ENCODE results near the gene ACTR6.

Gene ACTR6

GRCh38 chr12:100248886-100249285 is 48.3 kb downstream of the ACTR6 start:
- TF ChIP-seq EZH2phosphoT487 (IDR thresholded peaks at IDR 0.05; ENCODE audit: borderline replicate concordance) (no peak), CTCF (conservative IDR thresholded peaks at IDR 0.05; ENCODE audit: low read length) (no peak)
- Histone ChIP-seq H3K27me3 (ENCODE audit: insufficient read depth, low read length, poor library complexity, severe bottlenecking) (no peaks in the 10 kb centered on the region), H3K9me3 (ENCODE audit: insufficient read depth, low read depth, low read length) (no peaks in the 10 kb centered on the region), H3K9me2 (replicated peaks; ENCODE audit: low read depth, low read length) (no peaks in the 10 kb centered on the region), H3K9ac (ENCODE audit: low read depth, low read length, poor library complexity, severe bottlenecking) (no peak overlapping the region), H3K79me2 (ENCODE audit: insufficient read depth, low read length) (no peaks in the 10 kb centered on the region), H3K4me2 (ENCODE audit: low read depth, low read length, poor library complexity, severe bottlenecking) (no peak overlapping the region), H3F3A (ENCODE audit: low read depth) (no peaks in the 10 kb centered on the region), H3K36me3 (ENCODE audit: insufficient read depth, low read length) (no peaks in the 10 kb centered on the region), H2AFZ (ENCODE audit: low read length) (no peak overlapping the region), H3K4me1 (ENCODE audit: insufficient read depth, low read length, poor library complexity, severe bottlenecking) (no peaks in the 10 kb centered on the region), H3K4me3 (ENCODE audit: low read length, poor library complexity, severe bottlenecking) (no peak overlapping the region), H4K20me1 (ENCODE audit: insufficient read depth, low read length, poor library complexity, severe bottlenecking) (no peaks in the 10 kb centered on the region)

- Histone ChIP-seq H3K4me3 (ENCODE audit: low read length, poor library complexity, severe bottlenecking) (no peak overlapping the region), H3K4me1 (ENCODE audit: insufficient read depth, low read length, poor library complexity, severe bottlenecking) (no peaks in the 10 kb centered on the region), H3K27me3 (ENCODE audit: insufficient read depth, low read length, poor library complexity, severe bottlenecking) (no peaks in the 10 kb centered on the region), H3K9me2 (replicated peaks; ENCODE audit: low read depth, low read length) (no peaks in the 10 kb centered on the region), H2AFZ (ENCODE audit: low read length) (no peak overlapping the region), H3K9me3 (ENCODE audit: insufficient read depth, low read depth, low read length) (no peaks in the 10 kb centered on the region), H3K9ac (ENCODE audit: low read depth, low read length, poor library complexity, severe bottlenecking) (no peak overlapping the region), H3K4me2 (ENCODE audit: low read depth, low read length, poor library complexity, severe bottlenecking) (no peak overlapping the region), H3K79me2 (ENCODE audit: insufficient read depth, low read length) (no peaks in the 10 kb centered on the region), H3K36me3 (ENCODE audit: insufficient read depth, low read length) (no peaks in the 10 kb centered on the region), H4K20me1 (ENCODE audit: insufficient read depth, low read length, poor library complexity, severe bottlenecking) (no peaks in the 10 kb centered on the region), H3F3A (ENCODE audit: low read depth) (no peaks in the 10 kb centered on the region)
- TF ChIP-seq CTCF (conservative IDR thresholded peaks at IDR 0.05; ENCODE audit: low read length), result no peak
- TF ChIP-seq EZH2phosphoT487 (IDR thresholded peaks at IDR 0.05; ENCODE audit: borderline replicate concordance), result no peak
Measured at GRCh38 chr12:100249941-100250340, 49.3 kb downstream of the ACTR6 start.

- TF ChIP-seq EZH2phosphoT487 (IDR thresholded peaks at IDR 0.05; ENCODE audit: borderline replicate concordance), result no peak
- no peak for TF ChIP-seq CTCF (conservative IDR thresholded peaks at IDR 0.05; ENCODE audit: low read length)
- no peaks in the 10 kb centered on the region for H4K20me1 ChIP-seq (ENCODE audit: insufficient read depth, low read length, poor library complexity, severe bottlenecking)
- H3K4me3 ChIP-seq (ENCODE audit: low read length, poor library complexity, severe bottlenecking), result no peak overlapping the region
- no peaks in the 10 kb centered on the region for H3F3A ChIP-seq (ENCODE audit: low read depth)
- H3K27me3 ChIP-seq (ENCODE audit: insufficient read depth, low read length, poor library complexity, severe bottlenecking), result no peaks in the 10 kb centered on the region
- no peaks in the 10 kb centered on the region for H3K36me3 ChIP-seq (ENCODE audit: insufficient read depth, low read length)
- H3K4me1 ChIP-seq (ENCODE audit: insufficient read depth, low read length, poor library complexity, severe bottlenecking), result no peaks in the 10 kb centered on the region
- no peaks in the 10 kb centered on the region for H3K9me3 ChIP-seq (ENCODE audit: insufficient read depth, low read depth, low read length)
- no peak overlapping the region for H2AFZ ChIP-seq (ENCODE audit: low read length)
- H3K9ac ChIP-seq (ENCODE audit: low read depth, low read length, poor library complexity, severe bottlenecking), result no peak overlapping the region
- H3K9me2 ChIP-seq (replicated peaks; ENCODE audit: low read depth, low read length), result no peaks in the 10 kb centered on the region
- no peaks in the 10 kb centered on the region for H3K79me2 ChIP-seq (ENCODE audit: insufficient read depth, low read length)
- H3K4me2 ChIP-seq (ENCODE audit: low read depth, low read length, poor library complexity, severe bottlenecking), result no peak overlapping the region
Measured at GRCh38 chr12:100251917-100252316, 51.3 kb downstream of the ACTR6 start.

All from Loucy (cell line).